GM04504 (cell line): Measurements from ENCODE around the gene THSD7A.

Source experiments
- DNase-seq: peaks from one replicate; pipeline ENCODE4 v3.0.0-alpha.2; 2012; ENCODE audit warnings: low read depth

THSD7A gene

DNA sequence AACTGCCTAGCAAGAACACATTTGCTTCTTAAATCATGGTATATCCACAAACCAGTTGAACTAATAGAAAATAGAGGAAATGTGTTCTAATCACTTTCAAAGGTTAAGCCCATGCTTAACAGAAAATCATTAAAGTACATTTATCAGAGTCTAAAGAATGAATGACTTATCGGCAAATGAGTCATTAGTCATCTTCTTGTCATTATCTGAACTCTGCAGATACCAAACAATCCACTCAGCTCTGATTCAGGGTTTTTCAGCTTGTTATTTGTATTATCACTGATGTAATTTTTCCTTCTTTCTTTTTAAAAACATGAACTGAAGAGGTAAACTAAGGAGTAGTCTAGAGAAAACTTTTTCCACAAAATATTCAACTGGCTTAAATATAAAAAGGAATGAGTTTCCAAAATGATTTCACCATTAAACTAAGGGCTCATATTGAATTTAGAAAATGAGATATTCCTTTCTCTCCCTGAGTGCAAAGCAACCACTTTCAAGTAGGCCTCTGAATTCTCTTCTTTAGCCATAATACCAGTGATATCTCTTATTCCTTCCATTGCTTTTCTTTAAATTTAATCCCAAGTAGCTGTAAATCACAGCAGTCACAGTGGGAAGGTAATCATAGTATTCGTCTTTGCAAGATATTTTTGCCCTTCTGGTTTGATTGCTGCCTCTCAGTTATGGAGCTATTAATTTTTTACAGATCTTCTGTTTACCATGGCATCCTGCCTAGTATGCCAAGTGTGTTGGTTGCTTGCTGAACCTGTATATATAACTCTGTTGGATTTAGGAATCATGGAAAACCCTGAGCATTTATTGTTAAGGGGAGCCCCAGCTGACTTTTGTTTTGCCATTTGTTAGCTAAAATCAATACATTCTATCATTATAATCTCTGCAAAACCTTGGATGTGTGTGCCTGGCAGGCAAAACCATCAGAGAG, 125.1 kb downstream of the THSD7A start:
- no peak for DNase-seq

DNA sequence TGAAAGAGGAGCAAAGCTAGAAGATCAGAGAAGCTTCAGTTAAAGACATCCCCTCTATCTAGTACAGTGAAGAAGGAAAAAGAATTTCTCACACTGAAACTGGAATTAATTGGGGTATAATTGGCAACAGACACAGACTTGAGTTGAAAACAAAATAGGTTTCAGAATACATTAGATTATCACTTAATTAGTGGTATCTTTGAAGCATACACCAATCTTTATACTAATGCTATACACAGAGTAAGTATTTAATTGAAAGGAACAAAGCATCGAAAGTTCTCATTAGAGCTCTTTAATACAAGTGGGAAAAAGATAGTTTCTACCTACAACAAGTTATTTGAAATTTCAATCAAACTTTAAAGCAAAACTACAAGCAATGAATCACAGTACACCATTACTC, 128.2 kb downstream of the THSD7A start:
- no peak for DNase-seq

DNA sequence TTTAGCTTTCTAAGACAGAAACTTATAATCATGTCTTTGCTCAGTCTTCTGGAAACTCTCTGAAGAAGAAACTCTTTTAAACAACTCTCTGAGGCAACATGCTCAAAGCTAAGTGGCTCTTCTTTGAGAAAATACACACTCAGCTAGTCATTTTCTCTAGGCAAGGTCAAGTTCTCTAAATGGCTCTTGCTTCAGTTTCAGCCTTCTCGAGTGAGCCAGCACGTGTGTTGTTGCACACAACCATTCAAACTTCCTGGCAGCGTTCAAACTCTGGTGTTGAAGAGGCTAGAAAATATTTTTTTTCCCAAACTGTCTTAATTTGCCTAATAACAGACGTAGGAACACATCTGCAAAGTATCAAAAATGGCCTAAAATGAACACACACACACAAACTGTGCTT, 129.1 kb downstream of the THSD7A start:
- no peak for DNase-seq

DNA sequence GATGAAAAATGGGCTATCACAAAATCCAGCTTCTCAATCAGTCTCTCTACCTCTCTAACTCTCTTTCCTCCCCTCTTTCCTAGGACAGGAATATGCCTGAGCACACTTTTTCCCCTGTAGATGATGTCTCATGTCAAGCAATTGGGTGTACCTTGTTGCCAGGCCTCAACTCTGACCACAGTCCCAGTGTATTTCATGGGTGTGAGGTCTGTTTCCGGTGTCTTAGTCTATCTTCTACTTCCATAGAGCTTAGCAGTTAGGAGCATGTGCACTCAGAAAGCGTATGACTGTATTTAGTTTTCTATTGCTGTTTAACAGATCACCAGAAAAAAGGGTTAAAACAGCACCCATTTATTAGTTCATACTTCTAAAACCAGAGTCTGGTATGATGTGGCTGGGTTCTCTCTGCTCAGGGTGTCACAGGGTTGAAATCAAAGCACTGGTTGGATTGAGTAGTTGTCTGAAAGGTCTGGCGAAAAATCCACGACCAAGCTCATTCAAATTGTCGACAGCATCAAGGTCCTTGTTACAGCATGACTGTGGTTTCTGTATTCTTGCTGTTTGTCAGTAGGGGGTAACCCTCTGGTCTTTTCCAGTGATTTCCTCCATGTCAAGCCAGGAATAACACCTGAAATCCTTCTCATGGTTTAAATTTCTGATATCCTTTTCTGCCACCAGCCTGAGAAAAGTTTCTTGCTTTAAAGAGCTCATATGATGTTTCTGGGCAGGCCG, 130.0 kb downstream of the THSD7A start:
- DNase-seq, result no peak

DNA sequence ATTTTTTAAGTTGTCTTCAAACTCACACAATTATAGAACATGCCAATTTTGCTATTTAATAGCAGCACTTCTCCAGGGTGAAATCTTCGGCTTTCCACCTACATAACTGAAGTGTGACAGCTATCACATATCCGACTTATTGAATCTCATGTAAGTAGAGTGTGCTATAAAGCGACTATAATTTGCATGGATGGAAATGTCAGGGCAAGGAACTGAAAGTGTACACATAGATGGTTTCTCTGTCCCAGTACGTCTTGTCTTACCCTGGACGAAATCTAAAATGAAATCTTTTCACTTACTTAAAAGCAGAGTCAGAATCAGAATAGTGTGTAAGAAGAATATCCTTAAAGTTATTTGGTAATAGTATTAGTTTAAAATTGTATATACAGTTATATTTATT, 132.3 kb downstream of the THSD7A start:
- DNase-seq, result no peak

DNA sequence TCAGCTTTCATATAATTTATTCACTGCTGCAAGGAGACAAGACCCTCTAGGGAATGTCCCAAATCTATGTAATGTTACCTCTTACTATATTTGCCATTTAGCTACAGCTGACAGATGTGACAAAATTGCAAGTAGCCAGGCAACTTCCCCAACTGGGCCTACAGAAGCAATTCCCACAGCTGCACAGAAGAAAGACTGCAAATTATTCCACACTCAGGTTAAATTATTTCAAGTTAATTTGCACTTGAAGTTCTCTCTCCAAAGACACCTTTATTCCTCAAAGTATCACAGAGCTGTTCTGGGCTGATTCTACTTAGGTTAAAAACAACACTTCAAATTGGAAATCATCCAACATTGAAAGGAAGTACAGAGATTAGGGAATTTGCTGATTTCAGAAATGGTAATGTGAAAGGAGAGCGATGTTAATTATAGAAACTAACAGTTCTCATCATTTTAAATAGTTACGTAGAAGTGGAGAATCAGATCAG, 133.6 kb downstream of the THSD7A start:
- DNase-seq, result no peak

DNA sequence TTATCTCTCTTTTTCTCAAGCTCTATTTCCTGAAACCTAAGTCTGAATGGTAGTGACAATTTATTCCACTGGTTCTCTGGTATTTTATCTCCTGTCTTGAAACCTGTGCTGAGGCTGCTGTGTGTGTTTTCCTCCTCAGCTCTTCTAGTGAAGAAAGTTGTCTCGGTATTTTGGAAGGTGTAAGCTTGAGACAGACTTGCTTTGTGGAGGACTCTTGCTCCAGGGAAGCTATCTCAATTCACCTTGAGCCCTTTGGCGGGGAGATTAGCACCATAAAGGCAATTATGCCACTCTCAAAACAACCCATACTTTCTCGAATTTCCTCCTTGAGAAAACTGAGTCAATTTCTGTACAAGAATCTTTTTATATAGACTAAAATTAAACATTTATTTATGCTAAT, 141.6 kb downstream of the THSD7A start:
- no peak for DNase-seq

DNA sequence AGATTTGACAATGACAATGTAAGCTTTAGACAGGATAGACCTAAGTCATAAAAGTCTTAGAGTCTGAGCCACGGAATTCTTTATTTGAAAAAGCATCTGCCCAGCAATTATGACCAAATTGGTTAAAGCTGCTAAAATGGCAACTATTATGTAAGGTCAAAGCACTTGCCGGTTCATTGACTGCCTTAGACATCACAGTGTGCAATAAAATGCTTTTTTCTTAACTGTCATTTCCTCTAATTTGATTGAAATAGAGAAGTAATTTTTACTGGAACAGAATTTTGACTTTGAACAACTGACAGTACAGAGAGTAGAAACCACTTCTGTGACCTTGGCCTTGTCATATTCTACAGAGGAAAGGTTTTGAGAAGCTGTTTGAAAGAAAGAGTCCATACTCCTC, 142.9 kb downstream of the THSD7A start:
- DNase-seq, result no peak

DNA sequence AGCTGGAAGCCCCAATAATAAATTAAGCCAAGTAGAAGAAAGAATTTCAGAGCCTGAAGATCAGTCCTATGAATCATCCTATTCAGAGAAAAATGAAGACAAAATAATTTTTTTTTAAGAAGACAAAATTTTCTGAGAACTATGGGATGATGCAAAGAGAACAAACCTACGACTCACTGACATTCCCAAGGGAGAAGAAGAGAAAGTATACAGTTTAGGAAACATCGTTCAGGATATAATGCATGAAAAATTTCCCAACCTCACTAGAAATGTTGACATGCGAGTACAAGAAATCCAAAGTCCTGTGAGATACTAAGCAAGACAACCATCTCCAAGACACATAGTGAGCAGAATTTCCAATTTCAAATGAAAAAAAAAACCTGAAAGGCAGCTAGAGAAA, 150.5 kb downstream of the THSD7A start:
- DNase-seq, result no peak

DNA sequence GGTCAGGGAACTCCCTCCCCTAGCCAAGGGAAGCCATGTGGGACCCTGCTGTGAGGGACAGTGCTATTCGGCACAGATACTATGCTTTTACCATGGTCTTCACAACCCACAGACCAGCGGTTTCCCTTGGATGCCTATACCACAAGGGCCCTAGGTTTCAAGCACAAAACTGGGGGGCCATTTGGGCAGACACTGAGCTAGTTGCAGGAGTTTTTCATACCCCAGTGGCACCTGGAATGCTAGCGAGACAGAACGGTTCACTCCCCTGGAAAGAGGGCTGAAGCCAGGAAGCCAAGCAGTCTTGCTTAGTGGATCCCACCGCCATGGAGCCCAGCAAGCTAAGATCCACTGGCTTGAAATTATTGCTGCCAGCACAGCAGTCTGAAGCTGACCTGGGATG, 156.8 kb downstream of the THSD7A start:
- no peak for DNase-seq

DNA sequence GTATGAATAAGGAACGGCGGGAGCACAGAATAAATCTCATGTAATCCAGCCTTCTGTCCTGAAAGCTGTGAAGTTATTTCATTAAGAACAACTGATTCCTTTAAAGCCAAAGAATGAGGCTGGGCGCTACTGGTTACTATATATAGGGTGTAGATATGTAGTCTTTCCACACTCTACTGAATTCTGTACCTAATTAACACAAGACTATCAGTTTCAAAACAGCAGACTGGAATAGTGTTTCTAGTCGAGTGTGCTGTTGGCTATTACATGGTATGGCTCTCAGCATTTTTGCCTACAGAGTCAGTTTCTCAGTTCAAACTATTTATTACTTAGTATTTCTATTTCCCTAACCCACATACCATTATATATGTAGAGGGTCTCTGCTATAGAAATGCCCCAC, 163.3 kb downstream of the THSD7A start:
- no peak for DNase-seq

DNA sequence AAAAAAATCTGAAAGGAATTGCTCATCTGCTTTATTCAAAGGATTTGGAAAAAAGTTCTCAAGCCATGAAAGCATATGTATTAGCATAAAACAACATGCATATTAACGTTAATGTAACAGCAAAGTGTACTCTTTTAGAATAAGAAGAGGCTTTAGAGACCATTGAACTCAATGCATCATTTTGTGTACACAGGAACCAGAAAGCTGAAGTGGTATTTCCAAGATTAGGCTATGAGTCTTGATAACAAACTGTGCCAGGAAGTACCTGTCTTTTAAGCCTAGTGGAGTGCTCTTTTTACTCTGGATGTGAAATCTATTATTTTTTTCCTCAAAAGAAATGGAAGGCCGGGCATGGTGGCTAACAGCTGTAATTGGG, 164.2 kb downstream of the THSD7A start:
- no peak for DNase-seq

DNA sequence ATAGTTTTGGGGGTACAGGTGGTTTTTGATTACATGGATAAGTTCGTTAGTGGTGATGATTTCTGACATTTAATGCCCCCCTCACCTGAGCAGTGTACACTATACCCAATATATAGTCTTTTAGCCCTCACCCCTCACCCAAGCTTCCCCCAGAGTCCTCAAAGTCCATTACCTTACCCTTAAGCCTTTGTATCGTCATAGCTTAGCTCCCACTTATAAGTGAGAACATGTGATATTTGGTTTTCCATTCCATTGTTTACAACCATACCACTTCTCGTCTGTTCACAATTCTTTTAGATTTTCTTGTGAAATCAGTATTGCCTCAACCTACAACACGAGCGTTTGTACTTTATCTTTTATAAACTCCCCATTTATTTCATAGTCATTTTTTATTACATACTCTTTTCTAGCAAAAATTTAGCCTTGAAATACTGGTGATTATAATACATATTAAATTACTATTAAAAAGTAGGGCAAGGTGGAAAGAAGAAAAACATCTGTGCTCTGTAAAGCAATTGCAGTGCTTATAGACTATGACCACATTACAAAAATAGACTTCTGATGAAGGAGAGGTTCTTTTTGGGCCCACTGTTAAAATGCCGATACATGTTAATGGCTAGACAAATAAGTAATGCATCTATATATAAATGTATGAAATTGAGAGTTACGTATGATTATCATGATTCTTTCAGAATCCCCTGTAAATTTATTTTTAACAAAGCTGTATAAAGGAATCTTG, 164.8 kb downstream of the THSD7A start:
- DNase-seq, result no peak

DNA sequence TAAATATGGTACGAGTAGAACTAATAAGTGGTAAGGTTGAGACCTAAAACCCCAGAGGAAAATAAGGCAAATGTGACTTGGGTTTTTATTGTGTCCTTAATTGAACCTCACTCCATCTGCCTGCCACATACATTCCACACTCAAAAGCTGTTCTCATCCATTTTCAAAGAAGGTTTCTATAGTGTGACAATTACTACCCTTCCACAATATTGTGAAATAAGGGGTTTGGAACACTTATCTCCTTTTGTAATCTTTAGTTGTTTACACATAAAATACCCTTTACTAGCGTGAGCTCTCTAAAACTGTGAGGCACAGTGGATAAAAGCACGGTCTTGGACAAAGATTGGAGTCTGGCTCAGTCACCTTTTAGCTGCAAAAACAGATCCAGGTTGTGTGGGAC, 166.6 kb downstream of the THSD7A start:
- no peak for DNase-seq

DNA sequence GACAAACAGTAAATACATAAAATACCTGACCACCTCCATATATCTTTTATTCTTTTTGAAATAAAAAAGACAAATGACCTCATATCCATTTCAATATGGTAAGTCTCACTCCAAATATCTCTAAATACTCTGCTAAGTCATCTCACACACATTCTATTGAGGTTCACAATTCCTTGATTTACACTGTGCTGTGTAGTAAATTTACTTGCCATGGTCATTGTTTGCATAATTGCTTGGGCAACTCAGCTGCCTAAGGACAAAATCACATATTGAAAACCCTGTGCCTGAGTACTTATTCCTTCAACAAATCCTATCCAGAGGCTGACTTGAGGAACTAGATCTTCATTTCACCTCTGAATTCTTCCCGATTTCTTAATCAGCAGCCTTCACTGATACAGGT, 176.4 kb downstream of the THSD7A start:
- DNase-seq, result no peak

DNA sequence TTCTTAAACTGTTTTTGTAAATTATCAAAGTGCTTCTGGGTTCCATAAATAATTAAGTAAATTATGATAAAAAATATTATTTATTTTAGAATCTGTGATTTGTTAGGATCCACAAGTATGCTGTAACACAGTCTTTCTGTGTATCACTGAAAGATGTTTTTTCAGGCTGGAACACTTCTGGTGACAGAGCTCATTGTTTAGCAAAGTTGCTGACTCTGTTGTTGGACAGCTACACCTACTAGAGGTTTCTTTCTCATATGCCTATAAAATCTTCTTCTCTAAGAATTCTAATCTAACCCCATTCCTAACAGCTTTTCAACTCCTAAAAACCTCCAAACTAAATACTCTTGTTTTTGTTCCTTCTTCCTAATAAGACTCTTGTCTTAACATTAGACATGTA, 176.8 kb downstream of the THSD7A start:
- no peak for DNase-seq

DNA sequence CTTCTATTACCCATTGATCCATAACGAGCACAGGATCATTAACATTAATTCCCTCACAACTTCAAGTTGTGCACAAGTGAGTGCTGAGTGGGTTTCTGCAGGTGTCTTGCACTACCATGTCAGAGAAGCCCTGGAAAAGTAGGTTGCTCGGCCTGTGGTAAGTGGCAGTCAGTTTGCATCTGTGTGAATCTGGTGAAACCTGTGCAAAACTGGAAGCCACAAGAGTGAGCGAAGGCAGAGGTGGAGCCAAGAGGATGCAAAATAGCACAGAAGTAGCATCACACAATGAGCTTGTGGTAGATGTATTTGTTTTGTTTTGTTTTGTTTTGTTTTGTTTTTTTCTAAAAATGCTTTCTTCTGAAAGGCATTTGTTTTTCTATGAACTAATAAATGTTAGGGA, 181.5 kb downstream of the THSD7A start:
- no peak for DNase-seq

DNA sequence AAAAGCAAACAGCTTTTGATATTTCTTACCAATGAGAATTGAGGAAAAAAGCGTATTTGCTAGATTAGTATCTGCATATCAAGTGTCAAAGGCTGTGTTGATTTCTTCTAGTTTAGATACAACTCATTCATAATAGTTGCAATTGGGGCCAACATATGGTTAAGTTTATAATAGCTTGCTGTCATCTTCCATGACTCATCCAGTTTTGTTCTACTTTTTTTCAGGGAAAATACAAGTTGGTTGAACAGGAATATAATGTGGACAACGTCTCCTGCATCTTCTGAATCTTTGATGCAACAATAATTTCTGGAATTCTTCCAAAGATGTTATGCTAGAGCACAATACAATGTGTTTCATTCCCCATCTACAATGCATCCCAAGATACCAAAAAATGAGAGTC, 182.0 kb downstream of the THSD7A start:
- no peak for DNase-seq

DNA sequence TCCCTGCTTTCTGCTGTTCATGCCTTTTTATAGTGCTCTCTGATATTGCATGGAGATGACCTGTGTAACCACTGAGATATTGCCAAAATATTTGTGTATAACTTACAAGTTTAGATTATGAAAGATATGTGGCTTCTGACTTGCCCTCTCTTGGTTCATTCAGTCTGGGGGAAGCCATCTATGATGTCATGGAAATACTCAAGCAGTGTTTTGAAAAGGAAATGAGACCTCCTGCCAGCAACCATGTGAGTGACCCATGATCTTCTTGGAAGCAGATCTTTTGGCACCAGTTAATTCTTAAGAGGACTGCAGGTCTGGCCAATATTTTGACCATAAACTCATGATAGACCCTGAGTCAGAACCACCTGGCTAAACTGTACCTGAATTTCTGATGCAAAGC, 183.0 kb downstream of the THSD7A start:
- DNase-seq, result no peak

DNA sequence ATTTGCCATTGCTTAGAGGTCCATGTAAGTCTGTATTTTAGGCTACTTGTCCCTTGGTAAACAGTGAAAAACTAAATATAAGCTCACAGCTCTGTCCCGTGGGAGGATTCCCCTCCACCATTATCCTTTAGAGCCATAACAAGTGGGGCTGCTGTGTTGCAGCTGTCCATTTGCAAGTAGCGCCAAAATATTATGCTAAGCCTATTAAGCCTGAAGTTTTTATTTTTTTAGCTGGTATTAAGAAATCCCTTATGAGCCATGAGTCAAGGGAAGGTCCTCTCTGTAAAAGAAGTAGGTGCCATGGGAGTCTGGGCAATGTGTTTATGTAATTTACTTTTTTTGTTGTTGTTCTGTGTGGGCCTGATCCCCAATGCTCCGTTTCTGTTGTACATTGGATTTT, 183.9 kb downstream of the THSD7A start:
- DNase-seq, result no peak

DNA sequence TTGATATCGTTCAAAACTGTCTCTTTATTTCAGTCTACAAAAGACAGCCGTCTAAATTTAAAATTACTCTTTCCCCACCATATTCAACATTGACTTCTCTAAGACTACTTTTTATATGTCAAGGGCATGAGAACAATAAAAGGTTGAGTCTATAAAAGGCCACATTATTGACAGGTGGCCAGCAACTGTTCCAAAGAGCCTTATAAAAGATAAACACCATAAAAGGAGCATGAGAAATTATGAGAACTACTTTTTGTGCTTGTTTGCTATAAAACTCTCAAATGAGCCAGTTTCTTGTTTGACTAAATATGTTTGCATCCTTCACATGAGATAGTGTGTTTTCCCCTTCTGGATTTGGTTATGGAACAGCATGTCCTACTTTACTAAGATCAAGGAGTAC, 189.2 kb downstream of the THSD7A start:
- DNase-seq, result no peak

DNA sequence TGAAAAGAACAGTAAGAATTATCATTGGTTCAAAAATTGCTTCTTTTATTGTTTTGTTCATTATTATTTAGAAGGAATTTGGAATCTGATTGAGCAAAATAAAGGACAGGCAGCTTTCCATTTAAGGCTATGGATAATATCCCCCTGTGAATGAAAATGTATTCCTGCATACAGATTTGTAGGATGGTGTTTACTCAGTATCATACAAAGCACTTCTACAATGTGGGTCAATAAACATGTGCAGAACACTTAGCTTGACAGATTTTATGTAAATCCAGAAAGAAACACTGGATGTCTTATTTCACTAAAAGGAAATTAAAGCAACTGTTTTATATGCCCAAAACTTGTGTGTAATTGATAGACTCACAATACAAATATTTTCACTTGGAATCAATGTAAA, 189.7 kb downstream of the THSD7A start:
- no peak for DNase-seq
